ENCODE data around the gene FRK. TPM values are rescaled to one million over a fixed set of nuclear protein-coding genes. Genes with fewer than 3 reads are reported as not detected.

FRK gene
- total RNA-seq, 2 experiments from 2014 or later: 0.13 to 0.46 TPM

DNA sequence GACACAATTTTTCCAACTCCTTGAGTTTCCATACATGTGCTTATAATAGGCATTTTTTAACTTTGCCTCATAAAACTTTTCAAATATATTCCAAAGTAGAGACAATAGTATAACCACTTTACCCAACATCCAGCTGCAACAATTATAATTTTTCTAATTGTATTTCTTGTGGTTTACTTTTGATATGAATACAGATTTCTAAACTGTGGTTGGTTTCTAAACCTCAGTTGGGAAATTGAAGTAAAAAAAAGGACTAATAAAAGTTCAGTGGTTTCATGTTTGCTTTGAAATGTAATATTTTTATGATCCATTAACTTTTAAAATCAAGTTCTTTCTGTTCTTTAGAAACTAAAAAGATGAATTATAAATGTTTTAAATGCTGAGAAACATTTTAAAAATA is 40.0 kb downstream of the FRK start:
- no peak overlapping the region; the same call in 1 of the 2 replicates for H2AFZ ChIP-seq (ENCODE audit: low read length)
- H3K9me2 ChIP-seq (ENCODE audit: insufficient read depth, low read length): no peaks in the 10 kb centered on the region
- no peaks in the 10 kb centered on the region for H3K36me3 ChIP-seq (ENCODE audit: insufficient read depth, low read length)
- no peak overlapping the region for H3K27ac ChIP-seq (ENCODE audit: low read depth, low read length, poor library complexity, severe bottlenecking)
- no peaks in the 10 kb centered on the region for H4K20me1 ChIP-seq (ENCODE audit: insufficient read depth, low read length)
- POLR2A ChIA-PET: interaction anchor here (0.6 to 2.8 kb wide), 5 partner anchors 10 to 689 kb away, joined by 3 to 12 read pairs (median 5); no protein-coding TSS in a partner anchor
- H3K4me1 ChIP-seq (ENCODE audit: insufficient read depth, low read length, poor library complexity, severe bottlenecking): peaks cover 43% of the 10 kb centered on the region
- no peak for DNase-seq (ENCODE audit: low spot score)
- H3K4me3 ChIP-seq (ENCODE audit: low read depth, low read length, poor library complexity, severe bottlenecking): no peak overlapping the region
- no peaks in the 10 kb centered on the region for H3K9me3 ChIP-seq (ENCODE audit: low read length)
- BruUV-seq (replicated peaks): no TSS peak
- H3K79me2 ChIP-seq (ENCODE audit: insufficient read depth, low read depth, low read length): no peaks in the 10 kb centered on the region
- no peak overlapping the region for H3K4me2 ChIP-seq (ENCODE audit: low read length)
- intact Hi-C loops (cut with micrococcal nuclease; ENCODE audit: unreplicated experiment): no loop called here
- TF ChIP-seq EZH2phosphoT487 (IDR thresholded peaks at IDR 0.05; ENCODE audit: borderline replicate concordance, low read depth, low read length): no peak
- TF ChIP-seq, protein P1, sequence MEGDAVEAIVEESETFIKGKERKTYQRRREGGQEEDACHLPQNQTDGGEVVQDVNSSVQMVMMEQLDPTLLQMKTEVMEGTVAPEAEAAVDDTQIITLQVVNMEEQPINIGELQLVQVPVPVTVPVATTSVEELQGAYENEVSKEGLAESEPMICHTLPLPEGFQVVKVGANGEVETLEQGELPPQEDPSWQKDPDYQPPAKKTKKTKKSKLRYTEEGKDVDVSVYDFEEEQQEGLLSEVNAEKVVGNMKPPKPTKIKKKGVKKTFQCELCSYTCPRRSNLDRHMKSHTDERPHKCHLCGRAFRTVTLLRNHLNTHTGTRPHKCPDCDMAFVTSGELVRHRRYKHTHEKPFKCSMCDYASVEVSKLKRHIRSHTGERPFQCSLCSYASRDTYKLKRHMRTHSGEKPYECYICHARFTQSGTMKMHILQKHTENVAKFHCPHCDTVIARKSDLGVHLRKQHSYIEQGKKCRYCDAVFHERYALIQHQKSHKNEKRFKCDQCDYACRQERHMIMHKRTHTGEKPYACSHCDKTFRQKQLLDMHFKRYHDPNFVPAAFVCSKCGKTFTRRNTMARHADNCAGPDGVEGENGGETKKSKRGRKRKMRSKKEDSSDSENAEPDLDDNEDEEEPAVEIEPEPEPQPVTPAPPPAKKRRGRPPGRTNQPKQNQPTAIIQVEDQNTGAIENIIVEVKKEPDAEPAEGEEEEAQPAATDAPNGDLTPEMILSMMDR (conservative IDR thresholded peaks at IDR 0.05; ENCODE audit: low read length): no peak
- CTCF ChIA-PET (ENCODE audit: unreplicated experiment): interaction anchor here (1.2 kb wide), 1 partner anchor 9 kb away, joined by 5 read pairs; no protein-coding TSS in a partner anchor

DNA sequence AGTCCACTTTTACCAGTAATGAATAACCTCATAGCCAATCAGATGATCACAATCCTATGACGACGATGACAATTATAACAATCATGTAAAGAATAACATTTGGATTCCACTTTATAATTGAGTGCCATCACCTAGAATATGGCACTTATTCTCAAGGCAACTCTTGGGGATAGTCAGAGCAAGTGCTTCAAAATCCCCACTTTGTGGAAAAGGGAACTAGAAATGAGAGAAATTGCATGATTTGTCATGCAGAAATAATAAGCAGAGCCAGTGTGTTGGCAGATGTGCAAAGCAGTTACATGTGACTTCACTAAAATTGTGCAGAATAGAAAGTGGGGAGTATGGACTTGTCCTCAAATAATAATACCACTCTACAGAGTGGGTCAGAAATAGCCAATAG is 41.3 kb downstream of the FRK start:
- Histone ChIP-seq H3K9me3 (ENCODE audit: low read length) (no peaks in the 10 kb centered on the region), H3K36me3 (ENCODE audit: insufficient read depth, low read length) (no peaks in the 10 kb centered on the region), H2AFZ (ENCODE audit: low read length) (no peak overlapping the region; the same call in 1 of the 2 replicates), H3K4me2 (ENCODE audit: low read length) (peak overlapping the region; percentile 52), H3K79me2 (ENCODE audit: insufficient read depth, low read depth, low read length) (no peaks in the 10 kb centered on the region), H3K4me1 (ENCODE audit: insufficient read depth, low read length, poor library complexity, severe bottlenecking) (peaks cover 43% of the 10 kb centered on the region), H4K20me1 (ENCODE audit: insufficient read depth, low read length) (no peaks in the 10 kb centered on the region), H3K4me3 (ENCODE audit: low read depth, low read length, poor library complexity, severe bottlenecking) (no peak overlapping the region), H3K27ac (ENCODE audit: low read depth, low read length, poor library complexity, severe bottlenecking) (peak overlapping the region; percentile 20), H3K9me2 (ENCODE audit: insufficient read depth, low read length) (no peaks in the 10 kb centered on the region)
- intact Hi-C loops (cut with micrococcal nuclease; ENCODE audit: unreplicated experiment): loop anchor here (2.0 to 10.0 kb wide), 3 partner anchors 81 to 555 kb away; partner anchors contain the start of genes NT5DC1 and RWDD1
- CTCF ChIA-PET (ENCODE audit: unreplicated experiment): interaction anchor here (0.9 to 1.2 kb wide), 2 partner anchors 76 to 82 kb away, joined by 3 read pairs; no protein-coding TSS in a partner anchor
- no peak for TF ChIP-seq EZH2phosphoT487 (IDR thresholded peaks at IDR 0.05; ENCODE audit: borderline replicate concordance, low read depth, low read length)
- TF ChIP-seq, protein P1 (conservative IDR thresholded peaks at IDR 0.05; ENCODE audit: low read length): no peak
- BruUV-seq (replicated peaks): no TSS peak
- POLR2A ChIA-PET: interaction anchor here (0.6 to 2.8 kb wide), 7 partner anchors 11 to 90 kb away, joined by 3 to 12 read pairs (median 6); no protein-coding TSS in a partner anchor
- DNase-seq (ENCODE audit: low spot score): peak; percentile 67

DNA sequence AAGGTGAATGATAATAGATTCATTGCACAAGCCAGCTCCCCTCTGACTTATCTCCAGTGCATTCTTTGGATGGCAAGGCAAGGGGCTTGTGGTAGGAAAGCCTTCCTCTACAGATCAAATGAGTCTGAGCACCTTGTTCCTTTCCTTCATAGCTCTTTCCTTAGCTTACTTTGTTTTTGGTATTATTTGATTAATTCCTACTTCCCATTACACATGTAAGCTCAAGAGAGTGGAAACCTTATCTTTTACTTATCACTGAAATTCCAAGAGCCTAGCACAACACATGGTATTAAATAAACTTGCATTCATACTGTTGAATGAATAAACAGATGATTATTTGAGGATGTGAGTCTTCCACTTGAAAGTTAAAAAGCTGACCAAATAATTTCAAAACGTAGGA is 41.7 kb downstream of the FRK start:
- TF ChIP-seq EZH2phosphoT487 (IDR thresholded peaks at IDR 0.05; ENCODE audit: borderline replicate concordance, low read depth, low read length): no peak
- TF ChIP-seq, protein P1 (conservative IDR thresholded peaks at IDR 0.05; ENCODE audit: low read length): no peak
- BruUV-seq (replicated peaks): no TSS peak
- no peak for DNase-seq (ENCODE audit: low spot score)
- Histone ChIP-seq H3K27ac (ENCODE audit: low read depth, low read length, poor library complexity, severe bottlenecking) (peak overlapping the region; percentile 20), H3K4me1 (ENCODE audit: insufficient read depth, low read length, poor library complexity, severe bottlenecking) (peaks cover 43% of the 10 kb centered on the region), H3K4me2 (ENCODE audit: low read length) (peak overlapping the region; percentile 52), H3K9me3 (ENCODE audit: low read length) (no peaks in the 10 kb centered on the region), H2AFZ (ENCODE audit: low read length) (no peak overlapping the region), H4K20me1 (ENCODE audit: insufficient read depth, low read length) (no peaks in the 10 kb centered on the region), H3K9me2 (ENCODE audit: insufficient read depth, low read length) (no peaks in the 10 kb centered on the region), H3K4me3 (ENCODE audit: low read depth, low read length, poor library complexity, severe bottlenecking) (no peak overlapping the region), H3K36me3 (ENCODE audit: insufficient read depth, low read length) (no peaks in the 10 kb centered on the region), H3K79me2 (ENCODE audit: insufficient read depth, low read depth, low read length) (no peaks in the 10 kb centered on the region)
- intact Hi-C loops (cut with micrococcal nuclease; ENCODE audit: unreplicated experiment): loop anchor here (2.0 to 10.0 kb wide), 3 partner anchors 82 to 556 kb away; partner anchors contain the start of genes NT5DC1 and RWDD1
- POLR2A ChIA-PET: interaction anchor here (0.6 to 2.8 kb wide), 5 partner anchors 10 to 89 kb away, joined by 3 to 12 read pairs (median 6); no protein-coding TSS in a partner anchor
- CTCF ChIA-PET (ENCODE audit: unreplicated experiment): interaction anchor here (0.9 to 1.2 kb wide), 2 partner anchors 77 to 83 kb away, joined by 3 read pairs; no protein-coding TSS in a partner anchor

Measured in OCI-LY7 (cell line).